NCI-H524 (cell line): Measurements from ENCODE around the gene CBLN3.

Source experiments
- DNase-seq, 2 experiments: peaks; one replicate each; lab custom pipeline; 2025; lab: John Stamatoyannopoulos, UW

Gene CBLN3

DNA sequence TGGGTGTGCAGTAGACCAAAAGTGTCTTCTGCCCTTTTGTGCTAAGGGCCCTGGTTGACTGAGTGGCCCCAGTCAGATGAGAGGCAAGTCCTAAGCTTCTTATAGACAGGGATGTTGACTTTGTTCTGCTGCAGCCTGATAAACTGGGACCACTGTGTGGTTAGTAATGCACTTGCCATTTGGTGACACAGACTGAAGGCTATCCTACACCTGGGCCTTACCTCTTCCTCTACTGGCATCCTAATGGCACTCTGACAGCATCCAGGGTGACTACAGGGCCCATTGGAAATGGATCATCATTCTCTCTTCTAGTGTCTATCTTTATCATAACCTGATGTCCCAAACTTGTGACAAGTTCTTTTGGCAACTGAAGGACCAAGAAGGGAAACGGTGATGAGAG, 9.8 kb upstream of the CBLN3 start:
- DNase-seq = no peak

- peak in 1 of 2 experiments; percentile 28 for DNase-seq
Observed at GRCh38 chr14:24438223-24439097, 9.0 kb upstream of the CBLN3 start.

DNA sequence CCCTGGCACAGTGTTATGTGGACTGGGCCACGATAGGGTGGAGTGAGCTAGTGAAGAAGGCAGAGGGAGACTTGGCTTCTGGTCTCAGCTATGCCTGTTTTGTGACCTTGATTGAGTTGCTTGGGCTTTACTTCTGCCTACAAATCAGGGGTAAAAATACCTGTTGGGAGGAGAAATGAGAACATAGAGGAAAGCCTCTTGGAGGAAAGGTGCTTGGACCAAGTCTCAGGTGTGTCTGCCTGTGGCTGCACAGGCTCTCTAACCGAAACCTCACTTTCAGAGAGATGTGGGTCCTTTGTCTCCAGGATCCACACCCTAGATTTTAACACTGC, 8.2 kb upstream of the CBLN3 start:
- no peak for DNase-seq

DNA sequence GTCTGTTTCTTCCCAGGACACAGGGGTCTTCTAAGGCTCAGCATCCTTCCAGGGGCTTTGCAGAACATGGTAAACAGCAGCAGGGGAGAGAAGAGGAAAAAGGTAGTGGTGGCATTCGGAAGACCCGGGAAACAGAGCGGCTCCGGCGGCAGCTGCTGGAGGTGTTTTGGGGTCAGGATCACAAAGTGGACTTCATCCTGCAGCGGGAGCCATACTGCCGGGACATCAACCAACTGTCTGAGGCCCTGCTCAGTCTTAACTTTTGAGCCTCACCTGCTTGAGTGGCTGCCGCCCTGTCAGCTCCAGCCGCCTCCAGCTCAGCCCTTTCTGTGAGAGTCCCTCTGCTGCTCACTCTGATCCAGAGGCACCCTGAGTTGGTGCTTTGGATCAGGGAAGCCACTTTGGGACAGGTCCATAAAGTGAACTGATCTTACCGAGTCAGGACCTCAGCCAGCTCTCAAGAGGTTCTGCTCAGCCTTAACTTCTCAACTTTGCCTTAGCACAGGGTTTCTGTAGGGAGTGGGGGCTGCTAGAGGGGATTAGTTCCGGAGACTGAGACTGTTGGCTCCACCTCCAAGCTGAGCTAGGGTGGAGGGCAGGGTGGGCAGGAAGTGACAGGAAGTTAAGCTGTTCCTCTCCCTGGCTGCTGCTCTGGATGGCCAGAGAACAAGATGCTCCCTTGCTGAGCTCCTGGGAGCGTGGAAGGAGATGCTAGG, 7.7 kb upstream of the CBLN3 start:
- DNase-seq = peak in 1 of 2 experiments; percentile 50

DNA sequence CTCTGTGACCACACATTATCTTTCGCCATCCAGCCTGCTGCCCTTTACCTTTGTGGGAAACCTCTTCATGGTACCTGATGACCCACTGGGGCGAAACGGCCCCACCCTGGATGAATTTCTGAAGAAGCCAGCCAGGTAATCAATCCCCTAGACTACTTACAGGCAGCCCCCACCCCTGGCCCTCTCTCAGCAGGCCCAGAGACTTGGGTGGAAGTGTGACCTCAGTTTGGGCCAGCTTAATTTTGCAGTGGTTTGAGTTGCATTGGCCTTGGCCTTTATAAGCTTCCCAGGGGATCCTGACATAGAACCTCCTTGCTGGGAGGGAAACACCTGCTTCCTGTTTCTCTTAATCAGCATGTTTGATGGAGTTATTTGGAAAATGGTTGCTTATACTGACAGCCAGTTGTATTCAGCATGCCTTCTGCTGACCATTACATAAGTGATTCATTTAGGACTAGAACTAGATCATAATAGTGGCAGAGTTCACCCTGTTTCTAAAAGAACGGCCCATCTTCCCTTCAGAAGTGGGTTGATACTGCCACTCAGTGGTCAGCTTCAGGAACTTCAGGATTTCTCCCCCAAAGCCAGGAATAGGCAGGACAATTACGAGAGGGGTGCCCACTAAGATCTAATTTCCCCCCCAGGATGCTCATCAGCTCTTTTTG, 7.0 kb upstream of the CBLN3 start:
- peak; percentile 62 to 78 for DNase-seq

- no peak for DNase-seq
Observed at GRCh38 chr14:24435998-24436354, 6.5 kb upstream of the CBLN3 start.

GRCh38 chr14:24435192-24435810, 5.8 kb upstream of the CBLN3 start:
- no peak for DNase-seq

DNA sequence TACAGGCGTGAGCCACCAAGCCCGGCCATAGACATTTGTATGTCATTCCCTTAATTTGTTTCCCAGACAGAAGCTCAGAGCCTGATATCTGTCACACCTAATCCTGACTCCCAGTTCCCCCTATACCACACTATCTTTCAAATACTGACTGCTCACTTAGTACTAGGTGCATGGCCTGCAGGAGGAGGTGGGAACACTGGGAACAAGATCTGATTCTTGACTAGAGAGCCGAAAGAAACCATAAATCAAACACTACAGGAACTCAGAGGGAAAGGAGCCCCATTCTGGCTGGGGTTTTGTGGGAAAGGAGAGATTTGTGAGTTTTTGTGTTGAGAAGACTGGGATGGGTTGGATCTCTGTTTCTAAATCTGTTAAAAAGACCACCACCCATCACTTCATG, 5.2 kb upstream of the CBLN3 start:
- DNase-seq = no peak

DNA sequence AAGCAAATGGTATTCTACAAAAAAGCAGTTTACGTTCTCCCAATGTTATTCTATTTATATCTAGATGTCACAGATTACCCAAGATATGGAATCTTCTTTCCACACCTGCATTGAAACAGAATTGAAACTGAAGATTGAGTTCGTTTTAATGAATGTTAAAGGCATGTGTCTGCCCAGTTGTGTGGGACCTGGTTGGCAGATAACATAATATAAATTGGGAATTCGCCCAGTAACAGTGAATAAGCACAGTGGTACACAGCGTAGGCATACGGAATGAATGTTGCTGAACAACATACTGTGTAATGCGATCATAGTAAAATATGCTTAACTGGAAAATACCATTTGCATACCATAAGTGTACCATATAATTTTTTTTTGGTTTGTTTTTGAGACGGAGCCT, 4.6 kb upstream of the CBLN3 start:
- DNase-seq = no peak

- no peak for DNase-seq
Observed at GRCh38 chr14:24432259-24433131, 3.0 kb upstream of the CBLN3 start.

DNA sequence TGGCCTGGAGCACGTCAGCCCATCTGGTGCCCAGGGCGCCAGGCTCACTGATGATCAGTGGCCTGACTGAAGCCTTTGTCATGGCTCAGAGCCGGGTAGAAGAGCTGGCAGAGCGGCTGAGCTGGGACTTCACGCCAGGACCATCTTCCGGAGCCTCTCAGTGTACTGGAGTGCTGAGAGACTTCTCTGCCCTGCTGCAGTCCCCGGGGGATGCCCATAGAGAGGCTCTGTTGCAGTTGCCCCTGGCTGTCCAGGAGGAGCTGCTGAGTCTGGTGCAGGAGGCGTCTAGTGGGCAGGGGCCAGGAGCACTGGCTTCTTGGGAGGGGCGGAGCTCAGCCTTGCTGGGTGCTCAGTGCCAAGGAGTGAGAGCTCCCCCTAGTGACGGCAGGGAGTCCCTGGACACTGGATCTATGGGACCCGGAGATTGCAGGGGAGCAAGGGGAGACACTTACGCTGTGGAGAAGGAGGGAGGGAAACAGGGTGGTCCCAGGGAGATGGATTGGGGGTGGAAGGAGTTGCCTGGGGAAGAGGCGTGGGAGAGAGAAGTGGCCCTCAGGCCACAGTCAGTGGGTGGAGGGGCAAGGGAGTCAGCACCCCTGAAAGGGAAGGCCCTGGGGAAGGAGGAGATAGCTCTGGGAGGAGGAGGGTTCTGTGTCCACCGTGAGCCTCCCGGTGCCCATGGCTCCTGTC, 2.2 kb upstream of the CBLN3 start:
- peak; percentile 93 to 99 for DNase-seq

GRCh38 chr14:24430682-24431568, 1.5 kb upstream of the CBLN3 start:
- no peak for DNase-seq

DNA sequence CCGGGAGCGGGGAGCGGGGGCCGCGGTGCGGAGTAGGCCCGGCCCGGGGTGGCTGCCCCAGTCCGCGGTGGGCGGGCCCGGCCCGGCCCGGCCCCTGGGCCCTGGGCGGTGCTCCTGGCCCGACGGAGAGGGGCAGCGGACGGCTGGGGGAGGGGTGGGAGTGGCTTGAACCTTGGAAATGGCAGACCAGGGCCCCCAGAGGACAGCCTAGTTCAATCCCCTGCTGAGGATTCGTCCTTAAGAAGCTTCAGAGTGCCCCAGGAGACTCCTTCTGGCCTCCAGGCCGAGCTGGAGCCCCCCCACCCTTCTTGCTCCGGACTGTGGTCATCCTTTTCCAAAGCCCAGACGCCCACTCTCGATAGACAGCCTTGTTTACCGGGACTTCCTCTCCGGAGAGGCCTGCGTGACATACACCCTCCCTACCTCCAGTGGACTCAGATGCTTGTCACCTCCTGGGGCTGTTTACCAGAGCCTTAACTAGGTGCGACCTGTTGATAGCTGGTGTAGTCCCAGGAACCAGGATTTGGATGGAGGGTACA, 744 bp upstream of the CBLN3 start:
- peak in 1 of 2 experiments; percentile 75 for DNase-seq

DNA sequence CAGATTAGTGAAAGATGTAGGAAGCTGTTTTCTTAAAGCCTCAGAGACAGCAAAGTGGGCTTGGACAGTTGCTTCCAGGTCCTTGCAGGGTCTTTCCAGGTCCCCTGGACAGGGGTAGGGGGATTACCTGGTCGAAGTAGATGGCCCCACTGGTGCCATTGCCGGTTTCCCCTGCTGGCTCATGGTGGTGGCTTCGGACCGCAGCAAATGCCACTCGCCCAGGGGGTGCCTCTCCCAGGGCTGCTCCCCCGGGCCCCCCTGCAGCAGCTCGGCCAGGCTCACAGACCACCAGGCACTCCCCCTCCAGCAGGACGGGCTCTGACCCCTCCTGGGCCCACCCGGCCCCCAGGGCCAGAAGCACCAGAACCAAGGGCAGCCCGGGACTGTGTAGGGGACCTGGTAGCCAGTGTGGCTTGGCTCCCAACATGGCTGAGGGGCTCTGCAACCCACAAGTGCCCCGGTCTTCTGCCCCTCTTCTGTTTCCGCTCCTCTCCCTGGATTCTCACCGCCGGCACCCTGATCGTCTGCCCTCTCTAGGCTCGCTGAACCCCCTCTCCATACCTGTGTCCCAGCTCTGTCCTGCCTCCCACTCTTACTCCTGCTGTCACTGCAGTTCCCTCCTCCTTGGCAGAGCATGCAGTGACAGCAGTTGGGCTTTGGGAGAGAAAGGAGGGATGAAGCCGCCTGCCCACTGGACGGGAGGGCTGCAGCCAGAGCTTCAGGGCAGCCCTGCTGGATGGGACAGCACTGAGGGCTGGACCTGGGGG, 657 bp downstream of the CBLN3 start:
- peak in 1 of 2 experiments; percentile 34 for DNase-seq

DNA sequence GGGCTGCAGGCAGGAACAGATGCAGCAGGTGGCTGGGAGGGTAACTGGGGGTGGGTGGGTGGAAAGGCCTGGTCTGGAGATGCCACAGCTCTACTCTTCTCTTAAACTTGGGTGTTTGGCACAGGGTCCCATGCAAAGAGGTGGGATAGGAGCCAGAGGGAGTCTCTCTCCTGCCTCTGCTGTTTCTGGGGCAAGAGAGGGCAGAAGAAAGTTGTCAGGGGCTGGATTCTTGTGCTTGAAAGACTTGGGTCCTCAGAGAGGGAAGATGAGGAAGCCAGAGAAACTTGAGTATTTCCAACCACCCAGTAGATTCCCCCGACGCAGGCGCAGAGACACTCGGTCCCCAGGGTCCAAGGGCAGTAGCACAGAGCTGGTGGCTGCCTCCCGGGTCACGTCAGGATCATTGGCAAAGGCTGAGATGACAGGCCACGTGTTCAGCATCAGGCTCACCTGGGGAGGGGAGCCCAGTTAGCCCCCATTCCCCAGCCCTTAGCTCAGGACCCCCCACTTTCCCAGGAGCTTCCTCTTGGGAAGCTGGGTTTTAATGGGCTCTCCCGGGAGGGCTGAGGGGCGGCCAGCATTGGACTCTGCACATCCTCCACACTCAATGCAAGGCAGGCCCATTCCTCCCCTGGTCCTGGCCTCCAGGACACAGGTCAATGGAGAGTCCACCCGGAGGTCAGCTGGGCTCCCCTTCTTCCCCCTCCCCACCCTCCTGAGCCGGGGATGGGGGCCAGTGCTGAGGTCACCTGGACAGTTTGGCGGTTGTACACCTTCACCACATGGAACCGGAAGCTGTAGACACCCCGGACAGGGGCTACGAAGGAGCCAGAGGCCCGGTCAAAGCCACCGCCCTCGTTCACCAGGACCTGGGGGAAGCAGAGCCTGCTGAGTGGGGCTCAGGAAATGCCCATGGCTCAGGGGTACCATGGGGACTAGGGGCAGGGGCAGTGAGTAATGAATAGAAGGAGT, 1.6 kb downstream of the CBLN3 start:
- no peak for DNase-seq

DNA sequence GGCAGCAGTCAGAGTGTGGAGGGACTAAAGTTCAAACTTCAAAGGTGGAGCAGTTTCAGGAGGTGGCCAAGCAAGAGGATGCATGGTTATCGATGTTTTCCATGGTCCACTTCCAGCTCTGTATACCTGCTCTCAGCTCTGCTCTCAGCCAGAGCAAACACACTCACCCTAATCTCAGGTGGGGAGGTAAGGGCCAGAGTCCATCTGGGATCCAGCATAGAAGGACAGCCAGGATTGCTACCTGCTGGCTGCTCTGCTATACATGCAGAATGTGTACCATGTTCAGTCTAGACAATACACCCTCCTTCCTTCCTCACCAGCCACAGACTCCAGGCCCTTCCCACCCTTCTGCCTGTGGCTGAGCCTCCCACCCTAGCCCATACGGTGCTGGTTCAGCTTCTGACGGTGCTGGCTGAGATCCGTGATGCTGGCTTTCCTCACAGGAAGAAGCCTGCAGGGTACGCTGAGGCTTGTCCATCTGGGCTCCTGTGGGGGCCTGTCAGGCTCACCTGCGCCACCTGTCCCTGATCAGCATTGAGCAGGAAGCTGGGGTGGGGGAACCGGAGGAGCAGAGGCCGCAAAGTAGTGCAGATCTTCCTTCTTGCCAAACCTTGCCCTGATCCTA, 2.4 kb downstream of the CBLN3 start:
- DNase-seq = no peak
